GM19468 (cell line): Measurements from ENCODE around the gene RAD1.

Experiments used
- ATAC-seq: cut with Tn5 transposase; IDR thresholded peaks from one replicate; pipeline ENCODE4 v1.9.1; 2021; ENCODE audit warnings: mild to moderate bottlenecking, moderate library complexity, moderate number of reproducible peaks; ENCODE audit not compliant: unreplicated experiment; ENCODE audit errors: extremely low read depth

Gene RAD1

DNA sequence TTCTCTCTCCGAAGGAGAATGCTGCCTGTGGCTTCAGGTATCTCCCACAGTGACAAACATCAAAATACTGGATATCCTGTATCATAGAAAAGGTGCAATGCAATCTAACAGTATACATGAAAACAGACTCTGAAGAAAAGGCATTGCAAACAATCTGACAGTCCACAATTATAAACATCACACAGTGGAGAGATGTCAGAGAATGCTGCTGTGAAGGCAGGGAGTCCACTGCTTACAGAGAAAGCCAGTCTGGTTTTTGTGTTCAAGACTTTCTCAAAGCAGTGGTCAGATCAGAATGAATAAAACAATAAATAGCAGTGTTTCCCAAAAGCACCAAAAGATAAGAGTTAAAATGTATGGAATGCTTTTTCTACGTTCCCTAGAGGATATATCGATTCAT, 47.6 kb downstream of the RAD1 start:
- no peak for ATAC-seq

DNA sequence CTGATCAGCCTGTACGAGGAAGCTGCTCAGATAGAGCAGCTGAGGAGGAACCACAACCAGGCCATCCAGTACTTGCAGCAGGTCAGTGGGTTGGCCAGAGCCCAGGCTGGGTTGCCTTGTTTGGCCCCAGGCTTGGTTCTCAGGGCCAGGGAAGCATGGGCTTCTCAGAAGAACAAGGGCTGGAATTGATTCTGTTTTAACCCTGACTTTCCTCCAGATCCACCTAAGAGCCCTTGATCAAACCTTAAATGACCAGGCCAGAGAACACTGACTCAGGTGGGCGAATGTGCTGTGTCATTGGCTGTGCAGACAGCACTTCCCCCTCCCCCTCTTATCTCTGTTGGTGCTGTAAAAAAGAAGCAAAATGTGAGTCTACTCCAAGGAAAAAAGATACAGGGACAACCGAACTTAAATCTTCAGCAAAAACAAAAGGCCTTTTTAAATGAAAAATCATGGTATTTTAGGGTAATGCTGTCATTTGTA, 48.3 kb downstream of the RAD1 start:
- ATAC-seq = no peak

GRCh38 chr5:34865091-34865490, 50.2 kb downstream of the RAD1 start:
- ATAC-seq = no peak

- ATAC-seq = no peak
Measured at GRCh38 chr5:34863946-34864345, 51.4 kb downstream of the RAD1 start.

GRCh38 chr5:34859253-34859652, 56.1 kb downstream of the RAD1 start:
- ATAC-seq = no peak

- ATAC-seq = no peak
Measured at GRCh38 chr5:34858790-34859189, 56.5 kb downstream of the RAD1 start.

- ATAC-seq = no peak
Measured at GRCh38 chr5:34857894-34858293, 57.4 kb downstream of the RAD1 start.

GRCh38 chr5:34857161-34857560, 58.1 kb downstream of the RAD1 start:
- ATAC-seq = no peak
